OCI-LY1 (cell line): Measurements from ENCODE around the gene ADAMTSL3.

Source experiments
- EZH2 ChIP-seq: fragments of 200-600 bp; sonication (generic), shearing (Covaris generic); IDR thresholded peaks from 2 replicates; pipeline ENCODE4 v1.8.0; 2017; ENCODE audit warnings: borderline replicate concordance, mixed run types, mild to moderate bottlenecking, antibody characterized with exemption, low read length, moderate library complexity, mixed read lengths
- TF ChIP-seq, protein P1 (sequence below): fragments of 200-600 bp; sonication (generic), shearing (Covaris generic); IDR thresholded peaks from 2 replicates; pipeline ENCODE4 v1.5.1; 2017; ENCODE audit warnings: mild to moderate bottlenecking, antibody characterized with exemption, low read length, moderate library complexity, mixed read lengths

DNA sequence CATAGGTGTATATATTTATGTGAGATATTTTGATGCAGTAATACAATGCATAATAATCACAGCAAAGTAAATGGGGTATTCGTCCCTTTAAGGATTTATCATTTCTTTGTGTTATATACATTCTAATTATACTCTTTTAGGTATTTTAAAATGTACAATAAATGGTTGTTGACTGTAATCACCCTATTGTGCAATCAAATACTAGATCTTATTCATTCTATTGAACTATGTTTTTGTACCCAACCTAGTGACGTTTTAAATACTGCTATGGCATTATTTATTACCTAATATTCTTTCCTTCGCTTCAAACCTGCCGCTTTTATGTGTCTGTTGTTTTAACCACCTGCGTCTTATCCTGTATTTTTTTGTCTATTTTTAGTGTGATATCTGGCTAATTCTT lies 132.4 kb downstream of the ADAMTSL3 start:
- TF ChIP-seq, protein P1, sequence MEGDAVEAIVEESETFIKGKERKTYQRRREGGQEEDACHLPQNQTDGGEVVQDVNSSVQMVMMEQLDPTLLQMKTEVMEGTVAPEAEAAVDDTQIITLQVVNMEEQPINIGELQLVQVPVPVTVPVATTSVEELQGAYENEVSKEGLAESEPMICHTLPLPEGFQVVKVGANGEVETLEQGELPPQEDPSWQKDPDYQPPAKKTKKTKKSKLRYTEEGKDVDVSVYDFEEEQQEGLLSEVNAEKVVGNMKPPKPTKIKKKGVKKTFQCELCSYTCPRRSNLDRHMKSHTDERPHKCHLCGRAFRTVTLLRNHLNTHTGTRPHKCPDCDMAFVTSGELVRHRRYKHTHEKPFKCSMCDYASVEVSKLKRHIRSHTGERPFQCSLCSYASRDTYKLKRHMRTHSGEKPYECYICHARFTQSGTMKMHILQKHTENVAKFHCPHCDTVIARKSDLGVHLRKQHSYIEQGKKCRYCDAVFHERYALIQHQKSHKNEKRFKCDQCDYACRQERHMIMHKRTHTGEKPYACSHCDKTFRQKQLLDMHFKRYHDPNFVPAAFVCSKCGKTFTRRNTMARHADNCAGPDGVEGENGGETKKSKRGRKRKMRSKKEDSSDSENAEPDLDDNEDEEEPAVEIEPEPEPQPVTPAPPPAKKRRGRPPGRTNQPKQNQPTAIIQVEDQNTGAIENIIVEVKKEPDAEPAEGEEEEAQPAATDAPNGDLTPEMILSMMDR: no peak
- no peak for TF ChIP-seq EZH2
